Myocyte (in vitro differentiated cells): ENCODE results near the gene CSN2. TPM values are rescaled to one million over a fixed set of nuclear protein-coding genes. Genes with fewer than 3 reads are reported as not detected.

Experiments used
- DNase-seq: peaks from one replicate; pipeline ENCODE4 v3.0.0-alpha.2; 2012; ENCODE audit warnings: low read depth
- total RNA-seq: library from RNA; depleted of rRNA; stranded (reverse); fragments of >200 nt; gene quantifications from 2 replicates; pipeline ENCODE4 v1.2.3, GENCODE V29; 2014

CSN2 gene
- total RNA-seq, 1 donor from 2014 or later: not detected

GRCh38 chr4:69907151-69907550, 58.4 kb downstream of the CSN2 start:
- no peak for DNase-seq

Other genes starting within 250 kb of the CSN2 start
- gene SULT1B1, start 205.1 kb downstream of the CSN2 start, total RNA-seq: under 0.01 TPM in 1 of 2 replicates, not detected in the other
- not detected in 2 replicates for gene SULT1E1, start 105.6 kb downstream of the CSN2 start, total RNA-seq
- gene CSN1S1, start 34.7 kb downstream of the CSN2 start, total RNA-seq: not detected in 2 replicates
- gene STATH, start 30.2 kb upstream of the CSN2 start, total RNA-seq: not detected in 2 replicates
- gene HTN3, start 62.7 kb upstream of the CSN2 start, total RNA-seq: not detected in 2 replicates
- gene HTN1, start 84.7 kb upstream of the CSN2 start, total RNA-seq: not detected in 2 replicates
- gene PRR27, start 188.5 kb upstream of the CSN2 start, total RNA-seq: not detected in 2 replicates
- not detected in 2 replicates for gene ODAM, start 230.0 kb upstream of the CSN2 start, total RNA-seq